Stimulated activated CD8-positive, alpha-beta memory T cell treated with anti-CD3 and anti-CD28 coated beads, Interleukin-15, amount 100 ng/mL, for 48 hours (primary cell): ENCODE measurements around the gene DOCK6.

Source experiments
- DNase-seq, 2 donors: peaks; one replicate each; pipeline ENCODE4 v3.0.0-alpha.2; 2020; ENCODE audit warnings: low read depth in 2 of 2

DOCK6 gene

GRCh38 chr19:11244846-11245589 is 17.3 kb downstream of the DOCK6 start:
- DNase-seq: no peak

DNA sequence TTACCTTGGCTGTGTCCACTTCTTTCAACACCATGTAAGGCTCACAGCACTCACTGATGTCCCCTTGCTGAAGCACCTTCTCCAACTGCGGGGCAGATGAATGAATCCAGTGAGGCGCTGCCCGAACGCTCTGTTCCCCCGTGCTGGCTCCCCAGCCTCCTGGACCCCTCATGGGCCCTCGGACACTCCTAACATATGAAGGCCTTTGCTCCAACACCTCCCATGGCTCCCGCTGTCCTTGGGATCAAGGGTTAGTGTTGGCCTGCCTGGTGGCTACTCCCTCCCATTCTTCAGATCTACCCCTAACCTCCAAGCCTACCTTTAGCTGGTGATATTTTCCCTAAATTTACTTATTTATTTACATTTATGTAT is 18.5 kb downstream of the DOCK6 start:
- no peak for DNase-seq

GRCh38 chr19:11242864-11243797 is 19.2 kb downstream of the DOCK6 start:
- peak; percentile 74 to 81 for DNase-seq

- DNase-seq: no peak
Measured at GRCh38 chr19:11242025-11242424, 20.3 kb downstream of the DOCK6 start.

DNA sequence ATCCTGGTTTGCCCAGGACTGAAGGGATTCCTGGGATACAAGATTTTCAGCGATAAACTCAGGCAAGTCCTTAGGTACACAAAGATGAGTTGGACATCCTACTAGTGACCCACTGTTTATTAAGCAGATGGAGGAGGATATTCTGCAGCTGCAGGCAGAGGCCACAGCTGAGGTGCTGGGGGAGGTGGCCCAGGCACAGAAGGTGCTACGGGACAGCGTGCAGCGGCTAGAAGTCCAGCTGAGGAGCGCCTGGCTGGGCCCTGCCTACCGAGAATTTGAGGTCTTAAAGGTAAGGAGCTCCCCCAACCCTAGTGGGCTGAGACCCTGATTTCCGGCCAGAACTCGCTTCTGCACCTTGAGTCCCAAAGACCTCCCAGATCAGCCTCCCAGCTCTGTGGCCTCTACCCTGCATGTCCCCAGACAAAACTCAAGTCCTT is 22.3 kb downstream of the DOCK6 start:
- DNase-seq: no peak

- no peak for DNase-seq
Measured at GRCh38 chr19:11239377-11240000, 22.8 kb downstream of the DOCK6 start, which contains the start of gene ANGPTL8. ANGPTL8 (plus strand) TSS chr19:11239619; CDS start chr19:11239638, 19 bp downstream.

DNA sequence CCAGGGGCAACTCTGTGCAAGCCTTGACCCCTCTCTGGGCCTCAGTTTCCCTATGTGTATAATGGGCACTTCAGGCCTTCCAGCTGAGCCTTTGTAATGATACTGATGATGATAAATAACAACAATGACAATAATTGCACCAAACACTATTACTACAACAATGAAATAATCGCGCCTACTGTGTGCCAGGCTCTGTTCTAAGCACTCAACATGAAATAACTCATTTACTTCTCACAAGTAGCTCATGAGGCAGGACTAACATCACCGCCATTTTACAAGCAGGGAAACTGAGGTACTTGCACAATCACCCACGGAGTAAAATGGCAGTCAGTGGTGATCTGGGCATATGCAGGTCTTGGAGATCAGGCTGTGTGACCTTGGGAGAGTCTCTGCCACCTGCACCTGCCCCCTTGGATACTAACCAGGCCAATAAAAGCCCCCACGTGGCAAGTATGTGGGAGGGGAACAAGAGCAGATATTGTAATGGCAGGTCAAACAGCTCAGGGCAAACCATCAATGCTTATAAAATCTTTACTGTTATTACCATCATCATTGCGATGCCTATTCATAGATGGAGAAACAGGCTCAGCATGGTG is 23.4 kb downstream of the DOCK6 start:
- DNase-seq: no peak

- DNase-seq: no peak
Measured at GRCh38 chr19:11238041-11238440, 24.3 kb downstream of the DOCK6 start.

GRCh38 chr19:11237321-11237720 is 25.0 kb downstream of the DOCK6 start:
- no peak for DNase-seq

GRCh38 chr19:11236324-11237301 is 25.7 kb downstream of the DOCK6 start:
- no peak for DNase-seq

GRCh38 chr19:11234486-11235075 is 27.7 kb downstream of the DOCK6 start:
- no peak for DNase-seq

GRCh38 chr19:11233073-11233472 is 29.3 kb downstream of the DOCK6 start:
- no peak for DNase-seq

- DNase-seq: no peak
Measured at GRCh38 chr19:11232555-11232954, 29.8 kb downstream of the DOCK6 start.

- DNase-seq: no peak
Measured at GRCh38 chr19:11230621-11231386, 31.5 kb downstream of the DOCK6 start.

- no peak for DNase-seq
Measured at GRCh38 chr19:11227195-11227886, 35.0 kb downstream of the DOCK6 start.

- no peak for DNase-seq
Measured at GRCh38 chr19:11226716-11227166, 35.6 kb downstream of the DOCK6 start.

DNA sequence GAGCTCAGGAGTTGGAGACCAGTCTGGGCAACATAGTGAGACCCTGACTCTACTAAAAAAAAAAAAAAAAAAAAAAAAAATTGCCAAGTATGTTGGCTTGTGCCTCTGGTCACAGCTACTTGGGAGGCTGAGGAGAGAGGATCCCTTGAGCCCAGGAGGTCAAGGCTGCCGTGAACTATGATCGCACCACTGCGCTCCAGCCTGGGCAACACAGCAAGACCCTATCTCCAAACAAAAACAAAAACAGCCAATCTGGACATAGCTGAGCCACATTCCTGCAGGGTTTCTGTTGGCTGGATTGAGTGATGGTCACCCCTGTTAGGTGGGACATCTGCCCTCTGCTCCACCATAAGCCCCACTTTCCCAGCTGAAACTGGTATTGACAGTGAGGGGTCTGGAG is 36.5 kb downstream of the DOCK6 start:
- DNase-seq: no peak

GRCh38 chr19:11225172-11225571 is 37.2 kb downstream of the DOCK6 start:
- DNase-seq: no peak

DNA sequence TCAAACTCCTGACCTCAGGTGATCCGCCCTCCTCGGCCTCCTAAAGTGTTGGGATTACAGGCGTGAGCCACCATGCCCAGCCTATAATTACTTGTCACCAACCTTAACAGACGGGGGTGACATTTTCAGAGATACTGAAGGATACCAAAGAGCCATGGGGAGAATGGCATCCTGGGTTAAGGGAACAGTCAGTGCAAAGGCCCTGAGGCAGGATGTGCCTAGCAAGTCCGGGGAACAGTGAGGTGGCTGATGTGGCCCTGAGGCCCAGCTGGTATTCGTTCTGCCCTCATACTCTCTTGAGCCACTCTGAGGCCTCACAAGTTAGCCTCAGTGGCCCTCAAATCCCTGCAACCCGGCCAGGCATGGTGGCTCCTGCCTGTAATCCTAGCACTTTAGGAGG is 37.9 kb downstream of the DOCK6 start:
- no peak for DNase-seq
